Activated CD4-positive, alpha-beta T cell treated with anti-CD3 and anti-CD28 coated beads, Interleukin-2, amount 10 ng/mL, durations not matched to agents 24 days and 14 days (primary cell): ENCODE data around the gene FBXW2. TPM values are rescaled to one million over a fixed set of nuclear protein-coding genes. Genes with fewer than 3 reads are reported as not detected.
A peak's percentile ranks its signal among the peaks of the same experiment; 100 is the strongest.

ENCODE experiments used
- DNase-seq: peaks from one replicate; pipeline ENCODE4 v3.0.0; 2022
- H3K27ac Mint-ChIP-seq: one replicate; pipeline ENCODE4 v1.8.0; 2022; ENCODE audit warnings: mild to moderate bottlenecking, mixed read lengths
- H3K27me3 Mint-ChIP-seq: one replicate; pipeline ENCODE4 v1.8.0; 2022; ENCODE audit warnings: mixed read lengths
- H3K36me3 Mint-ChIP-seq: one replicate; pipeline ENCODE4 v1.8.0; 2022; ENCODE audit warnings: low read depth, mild to moderate bottlenecking, mixed read lengths
- H3K4me1 Mint-ChIP-seq: one replicate; pipeline ENCODE4 v1.8.0; 2021; ENCODE audit warnings: mixed read lengths
- H3K4me3 Mint-ChIP-seq: one replicate; pipeline ENCODE4 v1.8.0; 2022; ENCODE audit warnings: mild to moderate bottlenecking, moderate library complexity, mixed read lengths
- H3K9me3 Mint-ChIP-seq: one replicate; pipeline ENCODE4 v1.8.0; 2021; ENCODE audit warnings: mixed read lengths
- intact Hi-C: fragments of 100-400 bp; cut with micrococcal nuclease; formaldehyde crosslinking; loops from one replicate; pipeline ENCODE4 v1.15.1; 2023
- total RNA-seq: library from RNA; stranded (reverse); gene quantifications from 2 replicates; pipeline ENCODE4 v1.2.3, GENCODE V29; 2022

Gene FBXW2
- total RNA-seq: 84.9 and 87.9 TPM in 2 replicates

DNA sequence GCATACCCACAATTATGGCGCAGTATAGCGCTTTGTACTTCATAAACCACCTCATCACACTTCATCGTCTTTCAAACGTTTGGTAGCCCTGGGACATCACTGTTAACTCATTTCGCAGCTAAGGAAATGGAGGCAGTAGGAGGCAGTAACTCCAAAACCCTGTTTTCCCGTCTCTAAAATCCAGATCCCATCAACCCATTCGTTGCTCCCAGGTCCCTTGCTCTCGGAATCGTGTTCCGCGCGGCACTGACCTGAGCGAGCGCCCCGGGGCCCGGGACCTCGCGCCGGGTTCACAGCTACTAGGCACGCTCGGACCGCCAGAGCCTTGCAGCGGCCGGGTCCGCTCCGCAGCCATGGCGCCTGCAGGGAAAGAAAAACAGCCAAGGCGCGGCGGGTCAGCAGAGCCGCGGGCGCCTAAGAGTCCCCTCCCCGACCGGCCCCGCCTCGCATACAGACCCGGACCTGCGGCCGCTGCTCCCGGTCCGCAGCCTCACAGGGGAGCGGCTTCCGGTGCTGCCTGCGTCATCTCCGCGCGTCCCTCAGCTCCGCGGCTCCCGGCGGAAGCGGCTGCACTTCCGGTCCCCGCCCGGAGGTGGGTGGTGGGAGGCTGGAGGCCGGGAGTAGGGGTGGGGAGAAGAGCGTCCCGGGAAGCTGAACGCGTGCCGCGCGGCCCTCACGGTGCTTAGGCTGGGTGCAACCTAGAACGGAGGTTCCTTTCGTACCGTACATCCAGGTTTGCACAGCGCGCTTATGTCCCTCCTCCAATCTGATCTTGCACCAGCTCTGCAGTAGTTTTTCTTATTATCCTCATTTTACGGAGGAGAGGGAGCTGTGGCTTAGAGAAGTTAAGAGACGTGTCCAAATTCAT lies at the start of gene FBXW2:
FBXW2 (minus strand) TSS at position 519 of the 868 bp plus-strand sequence. CDS start 5,158 bp downstream, outside the sequence.
- Mint-ChIP-seq H3K4me3 (peak within 1 kb of the TSS; percentile 86), H3K36me3 (peaks cover 27% of the 10 kb centered on the region), H3K9me3 (no peaks in the 10 kb centered on the region), H3K27me3 (no peaks in the 10 kb centered on the region), H3K4me1 (peaks cover 43% of the 10 kb centered on the region), H3K27ac (peak within 1 kb of the TSS; percentile 82)
- intact Hi-C loops: loop anchor here (1.0 to 10.0 kb wide), 2 partner anchors 50 to 78 kb away; partner anchors contain the start of gene MEGF9
- peak; percentile 98 for DNase-seq

GRCh38 chr9:120841930-120842684 lies 48.9 kb upstream of the FBXW2 start:
- DNase-seq: no peak
- Mint-ChIP-seq H3K4me3 (peak overlapping the region; percentile 97), H3K27ac (peak overlapping the region; percentile 96), H3K27me3 (no peaks in the 10 kb centered on the region), H3K4me1 (peaks cover 66% of the 10 kb centered on the region), H3K36me3 (peaks cover 56% of the 10 kb centered on the region), H3K9me3 (no peaks in the 10 kb centered on the region)
- intact Hi-C loops: loop anchor here (2.0 to 5.0 kb wide), 4 partner anchors 70 to 279 kb away; partner anchors contain the start of gene MEGF9

DNA sequence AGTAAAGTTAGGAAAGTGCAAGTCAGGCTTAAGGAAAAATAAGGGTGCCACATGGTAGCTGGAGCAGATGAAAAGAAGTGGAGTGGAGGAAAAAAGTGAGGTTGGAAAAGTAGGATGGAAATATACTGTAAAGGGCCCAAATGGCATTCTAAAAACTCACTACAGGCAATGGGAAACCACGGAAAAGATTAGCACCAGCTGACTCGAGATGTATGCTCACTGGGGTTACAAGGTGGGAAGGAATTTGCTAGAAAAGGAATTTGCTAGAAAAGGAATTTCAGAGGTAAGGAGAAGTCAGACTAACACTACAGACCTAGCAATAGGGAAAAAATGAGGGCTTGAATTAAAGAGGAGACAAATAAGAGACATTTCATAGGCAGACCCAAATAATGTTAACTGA lies 45.9 kb upstream of the FBXW2 start:
- H3K4me3 Mint-ChIP-seq: peak overlapping the region; percentile 68
- peak overlapping the region; percentile 61 for H3K27ac Mint-ChIP-seq
- H3K4me1 Mint-ChIP-seq: peaks cover 45% of the 10 kb centered on the region

GRCh38 chr9:120837921-120838320 lies 44.7 kb upstream of the FBXW2 start:
- no peaks in the 10 kb centered on the region for H3K27me3 Mint-ChIP-seq
- no peak for DNase-seq
- intact Hi-C loops: no loop called here
- no peak overlapping the region for H3K4me3 Mint-ChIP-seq
- peaks cover 50% of the 10 kb centered on the region for H3K36me3 Mint-ChIP-seq
- H3K27ac Mint-ChIP-seq: no peak overlapping the region
- H3K4me1 Mint-ChIP-seq: peaks cover 41% of the 10 kb centered on the region
- H3K9me3 Mint-ChIP-seq: no peaks in the 10 kb centered on the region

More for the DNA sequence above, 45.9 kb upstream of the FBXW2 start:
- no peak for DNase-seq
- no peaks in the 10 kb centered on the region for H3K27me3 Mint-ChIP-seq
- no peaks in the 10 kb centered on the region for H3K9me3 Mint-ChIP-seq
- H3K36me3 Mint-ChIP-seq: peaks cover 47% of the 10 kb centered on the region
- intact Hi-C loops: no loop called here

DNA sequence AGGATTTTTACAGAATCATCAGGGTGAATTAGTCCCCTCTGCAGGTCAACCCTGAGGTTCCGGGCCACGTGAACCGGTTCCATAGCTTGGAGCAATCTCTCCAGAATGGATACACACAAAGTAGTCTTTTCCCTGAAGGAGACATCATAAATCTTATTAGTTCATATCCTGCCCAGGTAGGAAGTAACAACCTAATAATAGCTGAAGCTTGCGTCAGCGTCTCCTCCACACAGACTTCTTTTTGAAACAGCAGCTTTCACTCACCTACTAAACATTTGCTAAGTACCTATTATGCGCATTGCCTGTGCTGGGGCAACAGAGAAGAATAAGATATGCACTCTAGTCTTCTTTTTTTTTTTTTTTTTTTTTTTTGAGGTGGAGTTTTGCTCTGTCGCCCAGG lies 40.1 kb upstream of the FBXW2 start:
- no peak for DNase-seq
- Mint-ChIP-seq H3K9me3 (no peaks in the 10 kb centered on the region), H3K27ac (no peak overlapping the region), H3K4me3 (no peak overlapping the region), H3K36me3 (peaks cover 58% of the 10 kb centered on the region), H3K27me3 (no peaks in the 10 kb centered on the region), H3K4me1 (peaks cover 24% of the 10 kb centered on the region)
- intact Hi-C loops: no loop called here

DNA sequence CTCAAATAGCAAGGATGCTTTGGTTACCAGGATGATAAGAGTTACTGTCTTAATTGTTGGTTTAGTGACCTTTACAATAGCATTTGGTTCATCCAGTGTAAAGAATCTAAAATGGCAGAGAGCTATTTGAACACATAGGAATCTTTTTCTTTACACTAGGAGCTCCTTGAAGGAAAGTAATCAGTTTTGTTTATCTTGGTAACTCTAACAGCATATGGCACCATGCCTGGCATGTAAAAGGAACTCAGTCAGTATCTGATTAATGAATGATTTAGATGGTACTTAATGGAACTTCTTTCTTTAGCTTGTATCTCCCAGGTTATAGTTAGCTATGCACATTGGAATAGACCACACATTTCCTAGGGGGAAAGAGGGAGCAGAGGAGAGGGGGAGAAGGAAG lies 39.6 kb upstream of the FBXW2 start:
- no peak overlapping the region for H3K4me3 Mint-ChIP-seq
- intact Hi-C loops: no loop called here
- peaks cover 21% of the 10 kb centered on the region for H3K4me1 Mint-ChIP-seq
- H3K36me3 Mint-ChIP-seq: peaks cover 56% of the 10 kb centered on the region
- no peak overlapping the region for H3K27ac Mint-ChIP-seq
- H3K27me3 Mint-ChIP-seq: no peaks in the 10 kb centered on the region
- no peaks in the 10 kb centered on the region for H3K9me3 Mint-ChIP-seq
- DNase-seq: no peak

GRCh38 chr9:120830865-120831264 lies 37.6 kb upstream of the FBXW2 start:
- no peak overlapping the region for H3K27ac Mint-ChIP-seq
- H3K9me3 Mint-ChIP-seq: no peaks in the 10 kb centered on the region
- no peaks in the 10 kb centered on the region for H3K27me3 Mint-ChIP-seq
- H3K4me3 Mint-ChIP-seq: no peak overlapping the region
- intact Hi-C loops: no loop called here
- no peak for DNase-seq
- H3K36me3 Mint-ChIP-seq: peaks cover 60% of the 10 kb centered on the region
- peaks cover 13% of the 10 kb centered on the region for H3K4me1 Mint-ChIP-seq

- no peak for DNase-seq
- peaks cover 12% of the 10 kb centered on the region for H3K4me1 Mint-ChIP-seq
- H3K4me3 Mint-ChIP-seq: no peak overlapping the region
- peak overlapping the region; percentile 35 for H3K27ac Mint-ChIP-seq
- intact Hi-C loops: no loop called here
- no peaks in the 10 kb centered on the region for H3K9me3 Mint-ChIP-seq
- peaks cover 62% of the 10 kb centered on the region for H3K36me3 Mint-ChIP-seq
- H3K27me3 Mint-ChIP-seq: no peaks in the 10 kb centered on the region
Measured at GRCh38 chr9:120830151-120830550, 36.9 kb upstream of the FBXW2 start.

- Mint-ChIP-seq H3K9me3 (no peaks in the 10 kb centered on the region), H3K36me3 (peaks cover 63% of the 10 kb centered on the region), H3K27ac (peak overlapping the region; percentile 36), H3K27me3 (no peaks in the 10 kb centered on the region), H3K4me3 (no peak overlapping the region), H3K4me1 (peaks cover 14% of the 10 kb centered on the region)
- DNase-seq: no peak
- intact Hi-C loops: no loop called here
Measured at GRCh38 chr9:120829650-120830049, 36.4 kb upstream of the FBXW2 start.

- H3K4me3 Mint-ChIP-seq: no peak overlapping the region
- intact Hi-C loops: no loop called here
- no peak overlapping the region for H3K27ac Mint-ChIP-seq
- no peaks in the 10 kb centered on the region for H3K27me3 Mint-ChIP-seq
- peaks cover 6% of the 10 kb centered on the region for H3K4me1 Mint-ChIP-seq
- H3K9me3 Mint-ChIP-seq: no peaks in the 10 kb centered on the region
- DNase-seq: no peak
- H3K36me3 Mint-ChIP-seq: peaks cover 72% of the 10 kb centered on the region
Measured at GRCh38 chr9:120820095-120820494, 26.9 kb upstream of the FBXW2 start.

GRCh38 chr9:120818595-120818994 lies 25.4 kb upstream of the FBXW2 start:
- Mint-ChIP-seq H3K4me3 (no peak overlapping the region), H3K27ac (no peak overlapping the region), H3K9me3 (no peaks in the 10 kb centered on the region), H3K27me3 (no peaks in the 10 kb centered on the region), H3K36me3 (peaks cover 64% of the 10 kb centered on the region), H3K4me1 (peaks cover 4% of the 10 kb centered on the region)
- intact Hi-C loops: no loop called here
- no peak for DNase-seq

- Mint-ChIP-seq H3K4me3 (no peak overlapping the region), H3K9me3 (peaks cover under 1% of the 10 kb centered on the region), H3K27ac (no peak overlapping the region), H3K36me3 (peaks cover 43% of the 10 kb centered on the region), H3K27me3 (no peaks in the 10 kb centered on the region), H3K4me1 (peaks cover 4% of the 10 kb centered on the region)
- intact Hi-C loops: no loop called here
- DNase-seq: no peak
Measured at GRCh38 chr9:120815075-120815474, 21.9 kb upstream of the FBXW2 start.

GRCh38 chr9:120808931-120809330 lies 15.7 kb upstream of the FBXW2 start:
- no peak for DNase-seq
- intact Hi-C loops: no loop called here
- H3K4me3 Mint-ChIP-seq: no peak overlapping the region
- H3K36me3 Mint-ChIP-seq: peaks cover 19% of the 10 kb centered on the region
- peaks cover 27% of the 10 kb centered on the region for H3K9me3 Mint-ChIP-seq
- peaks cover 1% of the 10 kb centered on the region for H3K4me1 Mint-ChIP-seq
- H3K27me3 Mint-ChIP-seq: no peaks in the 10 kb centered on the region
- no peak overlapping the region for H3K27ac Mint-ChIP-seq
